GM19351 (cell line): ENCODE data around the gene OAS1.

Experiments used
- ATAC-seq: cut with Tn5 transposase; IDR thresholded peaks from one replicate; pipeline ENCODE4 v1.9.1; 2021; ENCODE audit warnings: mild to moderate bottlenecking, moderate library complexity; ENCODE audit not compliant: unreplicated experiment

OAS1 gene

DNA sequence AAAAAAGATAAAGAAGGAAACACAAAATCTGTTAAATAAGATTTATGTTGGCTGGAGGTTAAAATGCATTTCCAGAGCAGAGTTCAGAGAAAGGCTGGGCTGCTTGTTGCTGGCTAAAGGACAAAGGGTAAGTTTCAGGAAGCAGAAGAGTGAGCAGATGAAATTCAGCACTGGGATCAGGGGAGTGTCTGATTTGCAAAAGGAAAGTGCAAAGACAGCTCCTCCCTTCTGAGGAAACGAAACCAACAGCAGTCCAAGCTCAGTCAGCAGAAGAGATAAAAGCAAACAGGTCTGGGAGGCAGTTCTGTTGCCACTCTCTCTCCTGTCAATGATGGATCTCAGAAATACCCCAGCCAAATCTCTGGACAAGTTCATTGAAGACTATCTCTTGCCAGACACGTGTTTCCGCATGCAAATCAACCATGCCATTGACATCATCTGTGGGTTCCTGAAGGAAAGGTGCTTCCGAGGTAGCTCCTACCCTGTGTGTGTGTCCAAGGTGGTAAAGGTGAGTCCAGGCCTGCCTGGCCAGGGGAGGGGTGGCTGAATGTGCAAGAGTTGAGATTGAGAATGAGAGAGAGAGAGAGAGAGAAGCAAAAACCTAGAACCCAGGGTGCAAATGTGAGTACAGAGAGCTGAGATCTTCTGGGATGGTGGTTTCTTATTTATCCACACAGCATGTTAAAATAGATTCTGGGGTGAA lies at the start of gene OAS1:
OAS1 (plus strand) TSS at position 251 of the 703 bp plus-strand sequence; CDS start at position 329, 78 bp downstream.
- ATAC-seq = peak; percentile 67

DNA sequence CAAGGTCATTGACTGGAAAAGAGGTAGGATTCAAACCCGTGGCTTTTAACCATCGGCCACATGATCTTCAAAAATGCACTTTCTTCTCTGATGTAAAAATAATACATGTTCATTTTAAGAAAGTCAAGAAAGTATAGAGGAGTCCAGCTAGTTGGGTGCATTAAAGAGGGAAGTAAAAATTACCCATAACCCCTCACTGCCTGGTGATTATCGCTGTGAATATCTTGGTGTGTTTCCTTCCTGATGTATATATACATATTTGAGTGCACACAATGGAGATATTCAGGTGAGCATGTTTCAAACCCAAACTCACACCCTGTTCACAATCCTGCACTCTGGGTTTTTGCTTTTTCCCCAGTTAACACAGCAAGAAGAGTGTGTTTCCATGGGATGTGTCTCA lies 47.5 kb upstream of the OAS1 start:
- ATAC-seq = no peak

DNA sequence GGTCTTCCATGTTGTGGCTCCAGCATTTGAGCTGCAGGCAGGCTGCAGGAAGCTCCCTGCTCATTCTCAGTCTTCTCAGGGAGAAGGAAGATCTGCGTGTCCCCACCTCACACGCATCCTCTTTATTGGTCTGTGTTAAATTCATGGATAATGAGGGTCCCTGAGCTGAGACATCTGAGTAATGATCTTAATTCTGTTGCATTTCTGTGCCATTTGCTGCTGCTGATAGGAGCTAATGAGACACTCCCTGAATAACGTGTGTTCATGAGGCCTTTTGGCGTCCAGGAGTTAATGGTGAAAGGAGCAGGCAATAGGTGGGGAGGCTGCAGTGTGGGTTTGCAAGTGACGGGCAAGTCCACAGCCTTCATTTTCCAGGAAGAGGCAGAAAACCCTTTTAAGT lies 46.6 kb upstream of the OAS1 start:
- no peak for ATAC-seq

DNA sequence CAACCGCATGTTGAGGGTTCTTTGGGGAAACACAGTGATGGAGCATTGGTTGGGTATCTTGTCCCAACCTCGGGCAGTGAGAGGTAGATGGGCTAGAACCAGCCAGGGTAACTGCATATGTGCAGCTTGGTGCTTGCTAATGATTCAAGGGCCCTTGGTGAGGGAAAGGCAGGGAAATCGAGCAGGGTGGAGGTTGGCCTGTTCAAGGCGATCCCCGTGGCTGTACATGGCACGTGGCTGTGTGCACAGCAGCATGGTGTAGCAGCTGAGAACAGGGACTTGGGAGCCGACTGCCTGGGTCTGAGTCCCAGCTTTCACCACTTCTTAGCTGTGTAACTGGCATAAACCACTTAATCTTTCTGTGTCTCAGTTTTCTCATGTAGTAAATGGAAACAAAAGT lies 45.5 kb upstream of the OAS1 start:
- no peak for ATAC-seq

DNA sequence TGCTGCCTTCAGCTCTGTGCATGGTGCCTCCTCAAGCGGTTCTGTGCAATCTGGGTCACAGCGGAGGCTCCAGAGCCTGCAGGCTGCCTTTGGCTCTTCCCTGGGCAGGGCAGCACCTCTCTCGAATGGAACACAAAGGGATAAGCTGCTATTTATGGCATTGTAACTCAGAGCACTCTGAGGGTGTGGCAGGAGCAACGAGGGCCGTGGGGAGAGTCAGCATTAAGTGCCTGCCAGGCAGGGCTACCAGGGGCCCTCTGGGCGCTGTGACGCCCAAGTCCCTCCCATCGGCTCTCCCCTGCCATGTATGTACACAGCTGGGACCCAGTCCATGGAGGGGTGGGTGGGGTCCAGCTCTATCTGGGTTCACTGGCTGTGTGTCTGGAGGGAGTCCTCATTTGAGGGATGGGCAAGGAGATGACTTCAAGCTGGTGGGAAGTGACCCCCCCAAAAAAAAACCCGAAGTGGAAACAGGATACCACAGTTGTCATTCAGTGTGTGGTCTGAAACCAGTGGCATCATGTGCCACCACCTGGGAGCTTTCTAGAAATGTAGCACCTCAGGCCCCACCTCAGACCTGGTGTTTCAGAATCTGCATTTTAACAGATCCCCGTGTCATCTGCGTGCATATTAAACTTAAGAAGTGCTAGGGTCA lies 44.0 kb upstream of the OAS1 start:
- no peak for ATAC-seq

DNA sequence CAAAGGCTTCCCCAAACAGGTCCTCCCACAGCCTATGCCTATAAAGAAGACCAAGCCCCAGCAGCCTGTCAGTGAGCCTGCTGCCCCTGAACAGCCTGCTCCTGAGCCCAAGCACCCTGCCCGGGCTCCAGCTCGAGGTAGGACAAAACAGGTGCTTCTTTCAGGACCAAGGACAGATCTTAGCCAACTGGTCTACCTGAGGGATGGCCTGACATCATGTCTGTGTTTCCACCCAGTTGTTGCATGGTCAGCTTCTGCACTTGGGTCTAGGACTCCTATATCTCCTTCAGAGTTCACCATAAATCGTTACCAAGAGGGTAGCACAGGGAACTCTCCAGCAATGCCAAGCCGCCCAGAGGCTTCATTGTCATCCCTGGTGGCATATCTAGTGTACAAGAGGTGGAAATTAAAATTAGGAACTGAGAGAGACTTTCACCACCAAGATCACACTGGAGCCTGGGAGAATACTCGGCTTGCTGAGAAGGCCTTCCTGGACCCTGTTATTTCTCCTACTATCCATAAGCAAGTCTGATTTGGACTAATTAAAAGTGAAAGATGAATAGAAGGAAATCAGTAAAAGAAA lies 38.2 kb upstream of the OAS1 start:
- no peak for ATAC-seq

DNA sequence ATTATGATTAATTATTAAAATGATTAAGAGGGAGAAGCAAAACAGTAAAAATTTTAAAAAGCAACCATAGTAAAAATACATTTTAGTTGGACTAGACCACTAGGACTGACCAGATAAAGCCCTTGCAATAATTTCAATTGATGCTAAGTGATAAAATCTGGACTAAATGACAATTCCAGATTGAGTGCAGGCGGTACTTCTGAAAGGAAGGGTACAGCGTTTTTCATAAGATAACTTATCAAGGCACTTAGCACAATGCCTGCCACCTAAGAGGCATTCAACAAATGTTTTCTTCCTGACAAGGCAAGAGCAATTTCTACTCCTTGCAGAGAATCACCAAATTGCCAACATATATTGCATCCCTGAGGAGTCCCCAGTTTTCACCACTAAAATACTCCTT lies 37.7 kb upstream of the OAS1 start:
- ATAC-seq = no peak

DNA sequence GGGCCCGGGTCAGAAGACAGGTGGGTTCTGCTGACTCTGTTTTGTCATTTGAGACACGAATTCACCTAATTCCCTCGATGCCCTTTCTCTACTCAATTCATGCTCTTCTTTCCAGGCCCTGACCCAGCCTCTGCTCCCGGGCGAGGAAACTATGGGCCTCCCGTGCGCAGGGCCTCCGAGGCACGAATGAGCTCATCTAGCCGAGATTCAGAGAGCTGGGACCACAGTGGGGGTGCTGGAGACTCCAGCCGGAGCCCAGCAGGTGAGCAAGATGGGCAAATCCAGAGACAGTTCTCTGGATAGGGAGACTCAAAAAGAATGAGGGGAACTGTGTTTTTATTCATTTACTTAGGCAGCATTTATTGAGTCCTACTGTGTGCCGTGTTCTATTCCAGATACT lies 37.0 kb upstream of the OAS1 start:
- no peak for ATAC-seq

DNA sequence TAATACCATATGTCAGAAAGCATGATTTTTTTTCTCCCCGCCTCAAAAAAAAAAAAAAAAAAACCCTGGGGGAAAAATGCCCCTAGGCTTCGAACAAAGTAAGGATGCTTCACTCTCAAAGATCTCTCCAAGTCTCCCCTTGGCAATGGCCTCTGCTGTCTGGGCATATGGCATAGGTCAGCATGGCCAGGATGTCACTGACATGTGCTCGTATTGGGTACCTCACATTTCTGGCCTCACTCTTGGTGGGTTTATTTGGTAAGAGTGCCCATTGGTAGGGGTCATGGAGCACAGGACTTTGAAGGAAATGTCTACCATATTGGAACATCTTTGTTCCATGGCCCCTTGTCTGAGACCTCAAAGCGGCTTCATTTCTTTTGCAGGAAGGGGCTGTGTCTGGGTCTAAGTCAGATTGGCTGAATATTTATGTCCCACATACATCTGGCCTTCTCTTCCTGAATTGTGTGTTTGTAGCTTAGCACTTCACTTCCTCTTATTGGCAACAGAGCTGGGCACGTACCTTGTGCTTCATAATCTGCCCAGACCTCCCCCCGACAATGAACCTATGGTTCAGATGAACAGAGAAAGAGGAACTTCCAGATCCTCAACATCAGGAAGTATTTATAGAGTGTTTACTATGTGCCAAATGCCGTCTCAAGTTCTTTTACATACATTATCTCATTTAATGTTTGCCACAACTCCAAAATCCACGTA lies 36.3 kb upstream of the OAS1 start:
- ATAC-seq = no peak

DNA sequence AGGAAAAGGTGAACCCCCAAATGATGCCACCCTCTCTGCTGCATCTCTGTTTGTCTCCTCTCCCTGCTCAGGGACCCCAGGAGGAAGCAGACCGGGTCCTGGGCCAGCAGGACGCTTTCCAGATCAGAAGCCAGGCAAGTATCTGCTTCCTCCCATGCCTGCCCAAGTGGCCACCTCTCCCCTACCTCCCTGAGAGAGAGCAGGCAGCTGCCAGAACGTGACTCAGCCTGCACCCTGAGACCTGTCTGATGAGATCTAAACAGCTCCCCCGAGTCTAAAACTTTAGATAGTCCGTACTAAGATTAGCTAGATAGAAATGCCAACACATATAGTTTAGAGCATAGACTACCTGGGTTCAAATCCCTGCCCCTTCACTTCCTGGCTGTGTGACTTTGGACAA lies 31.2 kb upstream of the OAS1 start:
- ATAC-seq = no peak

DNA sequence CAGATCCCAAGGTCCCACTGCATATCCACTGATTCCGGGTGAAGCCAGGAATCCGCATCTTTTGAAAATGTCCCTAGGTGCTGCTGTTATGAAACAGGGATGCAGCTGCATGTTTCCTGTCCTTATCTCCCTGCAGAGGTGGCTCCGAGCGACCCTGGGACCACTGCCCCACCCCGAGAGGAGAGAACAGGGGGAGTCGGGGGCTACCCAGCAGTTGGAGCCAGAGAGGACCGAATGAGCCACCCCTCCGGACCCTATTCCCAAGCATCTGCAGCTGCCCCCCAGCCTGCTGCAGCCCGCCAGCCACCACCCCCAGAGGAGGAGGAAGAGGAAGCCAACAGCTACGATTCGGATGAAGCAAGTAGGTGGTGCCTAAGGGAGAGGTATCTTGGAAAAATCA lies 30.3 kb upstream of the OAS1 start:
- no peak for ATAC-seq

DNA sequence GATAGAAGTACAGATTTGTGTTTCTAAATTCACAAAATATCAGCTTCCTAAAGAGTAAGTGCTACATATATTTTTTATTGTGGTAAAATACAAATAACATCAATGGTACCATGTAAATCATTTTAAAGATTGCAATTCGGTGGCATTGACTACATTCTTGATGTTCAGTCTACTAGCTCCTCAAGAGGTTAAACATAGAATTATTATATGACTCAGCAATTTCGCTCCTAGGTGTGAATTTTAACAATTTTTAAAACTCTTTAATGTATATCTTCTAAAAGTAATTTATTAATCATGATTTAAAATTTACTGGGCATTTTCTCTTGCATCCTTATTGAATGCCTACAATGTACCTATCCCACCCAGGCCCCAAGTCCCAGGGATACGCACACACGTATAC lies 29.8 kb upstream of the OAS1 start:
- ATAC-seq = no peak

DNA sequence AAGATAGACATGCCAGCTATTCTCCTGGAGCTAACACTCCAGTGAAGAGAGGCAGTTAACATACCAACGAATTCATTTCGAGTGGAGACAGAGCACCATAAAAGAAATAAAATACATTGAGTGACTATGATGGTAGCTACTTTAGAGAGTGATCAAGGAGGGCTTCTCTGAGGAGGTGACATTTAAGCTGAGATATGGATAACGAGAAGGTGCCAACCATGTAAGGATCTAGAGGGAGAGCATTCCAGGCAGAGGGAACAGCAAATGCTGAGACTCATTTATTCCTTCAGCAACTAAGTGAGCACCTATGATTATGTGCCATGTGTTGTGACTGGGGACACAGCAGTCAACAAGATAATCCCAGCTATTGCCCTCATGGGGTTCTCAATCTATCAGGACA lies 28.3 kb upstream of the OAS1 start:
- ATAC-seq = no peak

DNA sequence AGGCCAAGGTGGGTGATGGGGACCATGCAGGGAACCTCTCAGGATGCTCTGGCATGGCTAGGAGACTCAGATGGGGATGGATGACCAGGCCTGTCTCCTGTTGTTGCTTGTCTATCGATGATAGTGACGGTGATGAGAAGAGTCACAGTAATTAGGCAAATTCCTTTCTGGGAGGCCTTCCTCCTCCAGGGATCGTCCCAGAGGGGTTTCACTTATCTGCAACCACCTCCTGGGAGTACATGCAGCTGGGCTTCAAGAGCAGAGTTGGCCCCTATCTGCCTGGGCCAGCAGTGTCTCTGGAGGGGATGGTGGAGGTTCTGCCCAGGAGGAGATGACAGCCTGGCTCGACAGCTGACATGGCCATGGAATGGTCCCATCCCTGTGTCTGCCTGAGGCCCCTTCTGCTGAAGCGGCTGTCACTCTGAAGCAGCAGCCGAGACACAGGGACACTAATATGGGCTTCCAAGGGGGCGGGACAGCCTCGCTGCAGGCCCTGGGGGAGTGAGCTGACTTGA lies 27.5 kb upstream of the OAS1 start:
- ATAC-seq = no peak

DNA sequence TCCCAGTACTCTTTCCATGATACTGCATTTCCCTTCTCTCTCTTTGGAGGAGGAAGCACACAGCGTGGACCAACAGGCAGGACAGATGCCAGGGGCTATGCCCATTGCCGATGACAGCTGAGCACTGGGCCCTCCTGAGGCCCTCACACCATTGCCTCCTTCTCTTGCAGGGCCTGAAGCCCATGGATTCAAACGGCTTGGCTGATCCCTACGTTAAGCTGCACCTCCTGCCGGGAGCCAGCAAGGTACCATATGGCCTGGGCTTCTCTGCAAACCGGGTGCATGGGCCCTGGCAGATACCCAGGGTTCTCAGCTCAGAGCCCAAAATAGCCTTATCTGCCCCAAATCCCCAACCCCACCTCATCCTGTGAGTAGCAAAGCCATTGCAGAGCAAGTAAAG lies 25.2 kb upstream of the OAS1 start:
- no peak for ATAC-seq

DNA sequence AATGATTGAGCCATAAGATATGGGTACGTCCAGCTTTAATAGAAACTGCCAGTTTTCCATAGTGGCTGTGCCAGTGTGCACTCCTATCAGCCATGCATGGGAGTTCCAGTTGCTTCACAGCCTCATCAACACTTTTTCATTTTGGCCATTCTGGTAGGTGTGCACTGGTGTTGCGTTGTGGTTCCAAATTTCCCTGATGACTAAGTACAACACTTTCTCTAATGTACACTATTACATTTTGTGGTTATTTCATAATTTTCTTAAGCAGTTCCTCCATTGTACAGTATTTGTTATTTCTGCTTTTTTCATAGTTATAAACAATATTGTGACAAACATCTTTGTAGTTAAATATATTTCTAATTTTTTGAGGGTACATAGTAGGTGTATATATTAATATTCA lies 21.5 kb upstream of the OAS1 start:
- ATAC-seq = no peak

DNA sequence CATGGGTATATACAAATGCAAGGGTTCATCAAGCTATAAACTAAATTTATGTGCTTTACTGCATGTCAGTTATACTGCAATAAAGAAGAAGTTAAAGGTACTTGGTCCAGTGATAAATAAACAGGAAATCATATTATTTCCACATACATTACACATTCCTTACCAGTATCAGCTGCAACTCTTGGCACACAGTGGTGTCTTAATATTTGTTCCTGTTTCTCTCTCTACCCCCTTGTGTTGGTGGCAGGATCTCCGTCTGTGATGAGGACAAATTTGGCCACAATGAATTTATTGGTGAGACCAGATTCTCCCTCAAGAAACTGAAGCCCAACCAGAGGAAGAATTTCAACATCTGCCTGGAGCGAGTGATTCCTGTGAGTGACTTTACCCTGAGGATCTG lies 19.2 kb upstream of the OAS1 start:
- ATAC-seq = no peak

DNA sequence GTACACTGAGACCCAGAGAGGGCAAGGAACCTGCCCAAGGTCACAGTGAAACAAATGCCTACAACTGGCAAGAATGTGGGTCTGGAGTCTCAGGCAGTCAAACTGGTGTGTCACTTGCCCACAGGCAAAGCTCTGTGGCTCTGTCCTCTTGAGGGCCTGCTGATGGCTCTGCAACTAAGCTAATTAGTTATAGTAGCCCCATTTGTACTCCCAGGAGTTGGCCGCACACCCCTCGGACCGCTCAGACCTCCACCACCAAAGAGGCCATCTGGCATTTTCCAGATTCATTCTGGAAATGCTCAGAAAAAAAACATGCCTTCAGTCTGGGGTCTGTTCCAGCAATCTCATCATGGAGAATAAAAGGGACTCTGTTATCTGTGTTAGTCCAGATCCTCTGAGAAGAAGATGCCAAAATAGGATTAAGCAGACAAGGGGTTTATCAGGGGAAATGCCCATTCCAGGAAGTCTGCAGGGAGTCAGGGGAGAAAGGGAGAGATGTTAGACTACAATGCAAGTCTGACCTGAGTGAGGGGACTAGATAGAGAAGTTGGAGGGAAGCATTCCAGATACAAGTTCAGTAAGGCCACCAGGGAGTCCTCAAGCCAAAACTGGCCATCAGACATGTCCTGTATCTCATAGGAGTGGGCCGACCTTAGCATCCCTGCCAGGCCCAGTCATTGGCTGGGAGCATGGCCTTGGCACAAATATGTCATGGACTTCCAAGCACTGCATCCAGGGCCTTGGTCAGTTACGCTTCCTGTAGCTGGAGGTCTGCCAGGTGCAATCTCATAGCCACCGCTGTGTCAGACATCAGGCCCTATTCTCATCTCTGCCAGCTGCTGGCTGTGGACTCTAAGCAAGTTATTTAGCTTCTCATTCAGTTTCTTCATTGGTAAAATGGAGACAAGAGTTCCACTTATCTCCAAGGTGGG lies 15.4 kb upstream of the OAS1 start:
- ATAC-seq = no peak

DNA sequence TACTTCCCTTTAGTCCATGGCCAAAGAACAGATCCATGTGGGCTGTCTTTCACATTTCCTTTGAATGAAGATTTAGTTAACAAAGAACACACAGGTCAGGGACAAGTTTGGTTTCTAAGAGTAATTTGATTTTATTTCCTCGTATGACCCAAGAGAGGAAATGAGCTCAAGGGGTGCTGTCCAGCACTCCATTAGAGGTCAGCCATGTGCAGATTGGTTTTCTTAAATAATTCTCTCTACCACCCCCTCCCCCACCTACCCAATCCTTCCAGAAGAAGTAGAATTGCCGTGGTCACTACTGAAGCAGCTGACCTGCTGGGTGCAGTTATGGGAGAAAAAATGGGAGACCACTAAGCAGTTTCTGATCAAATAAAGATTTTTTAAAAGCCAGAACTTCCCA lies 13.9 kb upstream of the OAS1 start:
- ATAC-seq = no peak

DNA sequence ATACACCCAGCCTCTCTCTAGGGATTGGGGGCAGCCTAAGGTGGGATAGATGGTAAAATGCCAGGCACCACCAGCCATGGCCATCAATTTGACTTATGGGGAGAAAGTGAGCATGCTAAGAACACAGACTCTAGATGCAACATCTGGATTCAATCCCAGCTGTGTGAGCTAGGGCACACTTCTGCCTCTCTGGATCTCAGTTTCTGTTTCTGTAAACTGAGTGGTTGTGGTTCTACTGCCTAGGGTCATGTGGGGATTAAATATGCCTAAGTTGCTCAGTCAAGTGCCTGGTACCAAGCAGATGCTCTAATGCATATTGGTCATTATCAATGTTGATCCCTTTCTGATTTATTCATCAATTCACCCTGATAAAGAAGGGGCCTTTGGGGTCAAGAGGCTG lies 12.6 kb upstream of the OAS1 start:
- ATAC-seq = no peak

DNA sequence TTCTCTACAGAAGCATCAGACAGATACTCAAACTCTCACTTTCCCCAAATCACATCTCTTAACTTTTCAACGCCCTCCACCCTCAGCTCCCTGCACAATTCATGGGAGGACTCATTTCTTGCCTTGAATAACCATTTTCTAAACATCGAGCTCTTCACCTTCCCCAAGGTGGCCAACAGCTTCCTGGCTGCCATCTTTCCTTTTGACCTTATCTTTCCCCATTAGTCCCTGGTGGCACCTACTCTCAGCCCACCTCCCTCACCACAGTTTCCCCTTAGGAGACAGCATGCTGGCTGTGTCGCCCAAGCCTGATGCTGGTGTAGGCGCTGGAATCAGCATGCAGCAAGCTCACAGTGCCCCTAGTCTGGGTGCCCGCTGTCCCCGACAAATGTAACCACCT lies 8.4 kb upstream of the OAS1 start:
- no peak for ATAC-seq
